ENCODE data around the gene CXorf58. TPM values are rescaled to one million over a fixed set of nuclear protein-coding genes. Genes with fewer than 3 reads are reported as not detected.
A peak's percentile ranks its signal among the peaks of the same experiment; 100 is the strongest.

The CXorf58 gene
- total RNA-seq, 2 donors from 2014 or later: not detected

DNA sequence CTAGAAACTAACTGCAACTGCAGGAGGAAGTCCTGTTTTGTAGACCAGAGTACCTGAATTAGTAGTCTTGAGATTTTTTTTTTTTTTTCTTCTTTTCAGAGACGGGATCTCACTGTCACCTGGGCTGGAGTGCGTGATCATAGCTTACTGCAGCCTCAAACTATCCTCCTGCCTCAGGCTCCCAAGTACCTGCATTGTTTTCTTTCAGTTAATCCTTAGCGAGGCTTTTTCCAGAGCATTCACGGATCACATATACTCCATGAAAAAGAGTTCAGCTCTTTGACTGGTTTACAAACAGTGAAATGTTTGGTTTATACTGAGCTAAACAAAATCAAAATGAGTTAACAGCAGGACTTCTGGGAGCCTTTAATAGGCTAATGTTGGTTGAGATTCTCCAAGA, 73.4 kb downstream of the CXorf58 start:
- no peaks in the 10 kb centered on the region for H3K9me3 ChIP-seq (ENCODE audit: control insufficient read depth, low read length)

GRCh38 chrX:23981711-23982110, 73.9 kb downstream of the CXorf58 start:
- no peaks in the 10 kb centered on the region for H3K27me3 ChIP-seq (ENCODE audit: control insufficient read depth, insufficient read depth, low read length, poor library complexity, severe bottlenecking)
- H3K27ac ChIP-seq (ENCODE audit: low read depth, low read length): no peak overlapping the region
- H3K4me1 ChIP-seq (ENCODE audit: control insufficient read depth, insufficient read depth, low read length): no peaks in the 10 kb centered on the region
- Mint-ChIP-seq H3K9me3 (no peaks in the 10 kb centered on the region), H3K27ac (no peak overlapping the region), H3K4me1 (peaks cover 24% of the 10 kb centered on the region), H3K36me3 (ENCODE audit: low read depth) (peaks cover 5% of the 10 kb centered on the region), H3K4me3 (no peak overlapping the region), H3K27me3 (ENCODE audit: insufficient read depth) (no peaks in the 10 kb centered on the region)
- no peak for TF ChIP-seq CTCF (conservative IDR thresholded peaks at IDR 0.05)
- no peaks in the 10 kb centered on the region for H3K9me3 ChIP-seq (ENCODE audit: control insufficient read depth, low read length)
- H3K36me3 ChIP-seq (ENCODE audit: control insufficient read depth, insufficient read depth, low read length): no peaks in the 10 kb centered on the region
- DNase-seq: no peak
- 100% methylated on average over 1 to 2 of the region's 2 CpGs for WGBS, 2 experiments (ENCODE audit: insufficient coverage in 1 of 2, insufficient read length in 1 of 2)
- H3K9ac ChIP-seq (ENCODE audit: extremely low read depth, low read length, poor library complexity, severe bottlenecking): no peak overlapping the region
- H3K4me3 ChIP-seq (ENCODE audit: low read length): no peak overlapping the region

More for the DNA sequence above, 73.4 kb downstream of the CXorf58 start:
- Mint-ChIP-seq H3K4me1 (peaks cover 24% of the 10 kb centered on the region), H3K27me3 (ENCODE audit: insufficient read depth) (no peaks in the 10 kb centered on the region), H3K36me3 (ENCODE audit: low read depth) (peaks cover 3% of the 10 kb centered on the region), H3K27ac (peak overlapping the region; percentile 64), H3K9me3 (no peaks in the 10 kb centered on the region), H3K4me3 (no peak overlapping the region)
- Histone ChIP-seq H3K9ac (ENCODE audit: extremely low read depth, low read length, poor library complexity, severe bottlenecking) (no peak overlapping the region), H3K4me3 (ENCODE audit: low read length) (no peak overlapping the region), H3K36me3 (ENCODE audit: control insufficient read depth, insufficient read depth, low read length) (no peaks in the 10 kb centered on the region), H3K27ac (ENCODE audit: low read depth, low read length) (no peak overlapping the region), H3K4me1 (ENCODE audit: control insufficient read depth, insufficient read depth, low read length) (no peaks in the 10 kb centered on the region), H3K27me3 (ENCODE audit: control insufficient read depth, insufficient read depth, low read length, poor library complexity, severe bottlenecking) (no peaks in the 10 kb centered on the region)
- TF ChIP-seq CTCF (conservative IDR thresholded peaks at IDR 0.05): no peak
- 54 to 60% methylated on average over 1 to 4 of the region's 4 CpGs for WGBS, 2 experiments (ENCODE audit: insufficient coverage in 1 of 2, insufficient read length in 1 of 2)
- no peak for DNase-seq

DNA sequence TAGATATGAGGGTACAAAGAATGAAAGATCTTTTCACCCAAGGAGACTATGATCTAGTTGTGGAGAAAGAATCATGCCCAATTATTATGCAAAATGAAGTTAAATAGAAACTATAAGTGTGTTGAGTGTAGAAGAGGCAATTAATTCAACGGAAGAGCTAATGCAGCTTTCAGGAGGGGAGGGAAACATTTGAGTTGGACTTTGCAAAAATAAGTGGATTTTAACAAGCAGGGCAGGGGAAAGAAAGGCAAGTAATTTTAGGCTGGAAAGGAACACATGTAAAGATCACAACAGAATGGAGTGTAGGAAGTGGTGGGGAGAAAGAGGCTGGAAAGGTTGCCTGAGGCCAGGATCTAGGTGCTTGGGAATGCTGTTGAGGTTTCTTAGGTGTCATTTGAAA, 75.1 kb downstream of the CXorf58 start:
- Mint-ChIP-seq H3K9me3 (no peaks in the 10 kb centered on the region), H3K27ac (no peak overlapping the region), H3K4me1 (peaks cover 24% of the 10 kb centered on the region), H3K27me3 (ENCODE audit: insufficient read depth) (no peaks in the 10 kb centered on the region), H3K36me3 (ENCODE audit: low read depth) (peaks cover 13% of the 10 kb centered on the region), H3K4me3 (no peak overlapping the region)
- no peaks in the 10 kb centered on the region for H3K27me3 ChIP-seq (ENCODE audit: control insufficient read depth, insufficient read depth, low read length, poor library complexity, severe bottlenecking)
- H3K36me3 ChIP-seq (ENCODE audit: control insufficient read depth, insufficient read depth, low read length): peaks cover 6% of the 10 kb centered on the region
- no peak for DNase-seq
- H3K9ac ChIP-seq (ENCODE audit: extremely low read depth, low read length, poor library complexity, severe bottlenecking): no peak overlapping the region
- H3K4me3 ChIP-seq (ENCODE audit: low read length): no peak overlapping the region
- WGBS, 2 experiments (ENCODE audit: insufficient coverage in 1 of 2, insufficient read length in 1 of 2): 96% methylated on average over 1 of the region's 1 CpG; no CpG with 5 or more reads in 1 of the 2 experiments
- H3K9me3 ChIP-seq (ENCODE audit: control insufficient read depth, low read length): no peaks in the 10 kb centered on the region
- H3K27ac ChIP-seq (ENCODE audit: low read depth, low read length): no peak overlapping the region
- TF ChIP-seq CTCF (conservative IDR thresholded peaks at IDR 0.05): no peak
- H3K4me1 ChIP-seq (ENCODE audit: control insufficient read depth, insufficient read depth, low read length): no peaks in the 10 kb centered on the region

Other genes starting within 250 kb of the CXorf58 start
- 100 to 1,000 TPM; 128 to 241 TPM for gene PRDX4, start 240.5 kb upstream of the CXorf58 start, total RNA-seq
- gene ACOT9, start 164.7 kb upstream of the CXorf58 start, total RNA-seq: 10 to 100 TPM; 34.6 to 58.4 TPM
- 100 to 1,000 TPM in 1 of 2 donors, 10 to 100 TPM in 1; 63.4 to 118 TPM for gene SAT1, start 124.8 kb upstream of the CXorf58 start, total RNA-seq
- gene APOO, start 68 bp upstream of the CXorf58 start, total RNA-seq: 10 to 100 TPM; 47.9 to 74.2 TPM
- gene KLHL15, start 119.2 kb downstream of the CXorf58 start, total RNA-seq: 10 to 100 TPM; 11.4 to 15.5 TPM
- gene EIF2S3, start 146.9 kb downstream of the CXorf58 start, total RNA-seq: 100 to 1,000 TPM; 209 to 458 TPM
- gene ZFX, start 241.7 kb downstream of the CXorf58 start, total RNA-seq: 10 to 100 TPM; 20.3 to 51.0 TPM